T-helper 1 cell treated with Interleukin-12 subunit alpha and Interleukin-12 subunit beta and Interleukin-4 antibody, amounts not matched to agents 30 μg/mL and 1 μg/mL, for 36 hours (primary cell): ENCODE results near the gene AMBRA1.

Source experiments
- H3K27ac Mint-ChIP-seq: one replicate; pipeline ENCODE4 v1.8.0; 2021; ENCODE audit warnings: mild to moderate bottlenecking, mixed read lengths
- H3K27me3 Mint-ChIP-seq: one replicate; pipeline ENCODE4 v1.8.0; 2021; ENCODE audit warnings: low read depth, mixed read lengths
- H3K36me3 Mint-ChIP-seq: one replicate; pipeline ENCODE4 v1.8.0; 2021; ENCODE audit warnings: low read depth, mixed read lengths
- H3K4me1 Mint-ChIP-seq: one replicate; pipeline ENCODE4 v1.8.0; 2021; ENCODE audit warnings: low read depth, mixed read lengths
- H3K4me3 Mint-ChIP-seq: one replicate; pipeline ENCODE4 v1.8.0; 2021; ENCODE audit warnings: mild to moderate bottlenecking, moderate library complexity, mixed read lengths
- H3K9me3 Mint-ChIP-seq: one replicate; pipeline ENCODE4 v1.8.0; 2021; ENCODE audit warnings: mixed read lengths

Gene AMBRA1

GRCh38 chr11:46478196-46478595, 115.6 kb downstream of the AMBRA1 start:
- Mint-ChIP-seq H3K36me3 (peaks cover 3% of the 10 kb centered on the region), H3K4me3 (no peak overlapping the region), H3K4me1 (peaks cover 27% of the 10 kb centered on the region), H3K27me3 (no peaks in the 10 kb centered on the region), H3K9me3 (no peaks in the 10 kb centered on the region), H3K27ac (no peak overlapping the region)

- Mint-ChIP-seq H3K9me3 (no peaks in the 10 kb centered on the region), H3K4me3 (no peak overlapping the region), H3K27ac (no peak overlapping the region), H3K4me1 (peaks cover 31% of the 10 kb centered on the region), H3K27me3 (no peaks in the 10 kb centered on the region), H3K36me3 (peaks cover 3% of the 10 kb centered on the region)
Measured at GRCh38 chr11:46477136-46477535, 116.7 kb downstream of the AMBRA1 start.

GRCh38 chr11:46475926-46476545, 117.8 kb downstream of the AMBRA1 start:
- peaks cover 31% of the 10 kb centered on the region for H3K4me1 Mint-ChIP-seq
- peak overlapping the region; percentile 7 for H3K4me3 Mint-ChIP-seq
- H3K9me3 Mint-ChIP-seq, result no peaks in the 10 kb centered on the region
- H3K36me3 Mint-ChIP-seq, result peaks cover 3% of the 10 kb centered on the region
- H3K27ac Mint-ChIP-seq, result peak overlapping the region; percentile 70
- no peaks in the 10 kb centered on the region for H3K27me3 Mint-ChIP-seq

DNA sequence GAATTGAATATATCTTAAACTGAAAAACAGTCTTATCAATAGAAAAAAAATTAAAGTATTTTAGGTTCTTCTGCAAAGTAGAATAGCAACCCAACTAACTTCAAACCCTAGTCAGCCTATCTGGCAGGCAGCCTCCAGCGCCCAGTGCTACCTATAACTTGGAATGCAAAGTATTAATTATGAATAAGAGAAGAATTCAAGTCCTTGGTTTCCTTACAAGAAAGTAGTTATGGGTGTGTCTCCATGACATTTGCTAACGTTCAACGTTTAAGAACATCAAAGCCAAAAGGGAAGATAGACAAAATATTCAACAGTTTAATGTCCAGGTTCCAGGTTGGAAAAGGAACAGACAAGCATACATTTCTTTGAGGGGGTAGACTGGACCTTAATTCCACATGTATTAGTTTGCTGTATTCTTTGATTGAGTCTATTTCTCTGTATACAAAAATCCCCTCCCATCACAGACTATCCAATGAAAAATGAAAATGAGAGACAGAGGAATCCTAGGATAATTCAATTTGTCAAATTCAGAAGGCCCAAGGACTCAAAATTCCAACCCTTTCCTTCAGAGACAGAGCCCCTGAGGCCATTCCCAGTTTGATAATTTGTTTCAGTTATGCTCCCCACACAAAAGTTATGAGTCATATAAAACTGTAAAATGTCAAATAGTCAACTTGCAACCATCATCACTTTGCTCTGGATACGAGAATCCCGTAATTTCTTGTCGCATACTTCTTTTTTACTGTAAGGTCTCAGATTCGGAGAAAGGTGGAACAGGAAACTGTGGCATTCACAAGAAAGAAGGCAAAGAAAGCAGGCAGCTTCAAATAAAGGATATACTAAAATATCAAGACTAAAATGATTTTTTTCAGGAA, 118.5 kb downstream of the AMBRA1 start:
- peaks cover 31% of the 10 kb centered on the region for H3K4me1 Mint-ChIP-seq
- H3K4me3 Mint-ChIP-seq, result peak overlapping the region; percentile 38
- H3K9me3 Mint-ChIP-seq, result no peaks in the 10 kb centered on the region
- H3K27ac Mint-ChIP-seq, result peak overlapping the region; percentile 70
- H3K27me3 Mint-ChIP-seq, result no peaks in the 10 kb centered on the region
- peaks cover 3% of the 10 kb centered on the region for H3K36me3 Mint-ChIP-seq

- no peaks in the 10 kb centered on the region for H3K27me3 Mint-ChIP-seq
Measured at GRCh38 chr11:46472662-46472994, 121.2 kb downstream of the AMBRA1 start.

DNA sequence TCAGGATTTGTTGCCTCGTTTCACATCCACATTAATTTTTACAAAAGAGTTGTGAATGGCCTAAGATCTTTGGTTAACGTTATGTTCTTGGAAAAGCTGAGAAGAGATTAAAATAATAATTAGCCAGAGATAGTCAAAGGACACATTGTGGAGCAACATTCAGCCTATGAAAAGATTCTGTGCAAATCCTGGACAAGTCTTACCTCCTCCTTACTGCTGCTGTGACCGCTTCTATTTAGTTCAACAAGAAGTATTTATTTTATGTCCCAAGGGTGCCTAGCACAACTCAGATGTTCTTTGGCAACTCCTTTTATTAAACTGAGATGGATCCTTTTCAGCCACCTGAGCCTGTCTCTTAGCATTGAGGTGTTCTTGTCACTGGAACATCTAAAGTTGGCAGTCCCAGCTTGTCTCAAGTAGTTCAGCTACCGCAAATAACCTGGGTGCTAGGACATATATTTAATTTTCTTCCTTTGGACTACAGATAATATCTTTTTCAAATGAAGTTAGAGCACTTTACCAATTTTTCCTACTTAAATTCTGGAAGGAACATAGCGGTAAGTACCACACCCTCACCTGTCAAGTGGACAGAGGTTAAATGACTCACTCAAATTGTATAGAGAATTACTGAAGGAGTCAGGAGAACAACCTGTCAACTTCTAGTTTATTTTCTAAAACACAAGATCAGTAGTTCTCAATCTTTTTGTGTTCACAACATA, 121.7 kb downstream of the AMBRA1 start:
- no peak overlapping the region for H3K27ac Mint-ChIP-seq
- H3K4me3 Mint-ChIP-seq, result no peak overlapping the region

More at GRCh38 chr11:46472662-46472994, 121.2 kb downstream of the AMBRA1 start:
- H3K9me3 Mint-ChIP-seq, result no peaks in the 10 kb centered on the region
- H3K36me3 Mint-ChIP-seq, result peaks cover 3% of the 10 kb centered on the region
- no peak overlapping the region for H3K4me3 Mint-ChIP-seq
- H3K27ac Mint-ChIP-seq, result peak overlapping the region; percentile 15
- peaks cover 28% of the 10 kb centered on the region for H3K4me1 Mint-ChIP-seq

DNA sequence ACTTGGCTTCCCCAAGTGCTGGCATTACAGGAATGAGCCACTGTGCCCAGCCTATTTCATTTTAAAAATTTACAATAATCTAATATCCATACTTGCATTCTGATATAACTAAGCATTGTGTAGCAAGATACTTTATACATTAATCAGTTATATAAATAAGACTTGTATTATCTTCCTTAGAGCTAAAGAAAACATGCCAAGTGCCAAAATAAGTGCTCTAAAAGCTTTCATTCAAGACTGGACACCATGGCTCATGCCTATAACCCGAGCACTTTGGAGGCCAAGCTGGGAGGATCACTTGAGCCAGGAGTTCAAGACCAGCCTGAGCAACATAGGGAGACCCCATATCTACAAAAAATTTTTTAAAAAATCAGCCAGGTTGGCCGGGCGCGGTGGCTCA, 123.9 kb downstream of the AMBRA1 start:
- Mint-ChIP-seq H3K27me3 (no peaks in the 10 kb centered on the region), H3K4me1 (peaks cover 16% of the 10 kb centered on the region), H3K9me3 (no peaks in the 10 kb centered on the region), H3K4me3 (no peak overlapping the region), H3K36me3 (peaks cover 3% of the 10 kb centered on the region), H3K27ac (no peak overlapping the region)

More for the DNA sequence above, 121.7 kb downstream of the AMBRA1 start:
- Mint-ChIP-seq H3K27me3 (no peaks in the 10 kb centered on the region), H3K9me3 (no peaks in the 10 kb centered on the region), H3K4me1 (peaks cover 28% of the 10 kb centered on the region), H3K36me3 (peaks cover 3% of the 10 kb centered on the region)

GRCh38 chr11:46465683-46466082, 128.1 kb downstream of the AMBRA1 start:
- Mint-ChIP-seq H3K4me1 (peaks cover 5% of the 10 kb centered on the region), H3K27me3 (no peaks in the 10 kb centered on the region), H3K4me3 (no peak overlapping the region), H3K9me3 (no peaks in the 10 kb centered on the region), H3K27ac (no peak overlapping the region), H3K36me3 (no peaks in the 10 kb centered on the region)

DNA sequence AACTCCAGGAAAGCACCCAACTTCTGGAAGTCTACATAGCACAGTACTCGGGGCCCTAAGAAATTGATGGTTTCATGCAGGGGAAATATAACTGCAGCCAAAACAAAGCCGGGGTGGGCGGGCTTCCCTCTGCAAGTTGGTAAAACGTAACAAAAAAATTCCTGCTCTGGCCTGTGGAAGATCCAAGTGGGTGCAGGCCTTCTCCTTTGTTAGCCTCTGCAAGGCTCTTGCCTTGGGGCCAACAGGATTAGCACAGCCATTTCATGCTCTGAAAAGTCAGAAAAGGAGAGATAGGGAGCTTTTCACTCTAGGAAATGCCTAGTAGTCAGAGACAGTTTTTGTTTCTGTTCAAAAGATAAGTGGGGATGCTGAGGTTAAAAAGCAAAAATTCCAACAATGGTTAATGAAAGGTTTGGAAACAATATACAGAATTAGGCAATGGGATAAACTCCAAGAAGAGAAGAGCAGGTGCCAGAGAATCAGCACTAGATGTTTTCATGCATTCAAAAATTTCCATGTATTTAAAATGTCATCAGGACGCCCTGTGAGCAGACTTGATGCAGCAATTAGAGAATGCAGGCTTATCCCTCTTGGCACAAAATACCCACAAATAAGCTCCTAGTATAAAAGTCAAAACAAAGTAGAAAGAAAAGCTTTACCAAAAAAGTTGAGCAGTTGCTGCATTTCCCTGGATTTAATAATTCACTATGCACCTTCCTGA, 130.0 kb downstream of the AMBRA1 start:
- Mint-ChIP-seq H3K9me3 (no peaks in the 10 kb centered on the region), H3K4me1 (peaks cover 5% of the 10 kb centered on the region), H3K27me3 (no peaks in the 10 kb centered on the region), H3K27ac (no peak overlapping the region), H3K36me3 (no peaks in the 10 kb centered on the region), H3K4me3 (no peak overlapping the region)

DNA sequence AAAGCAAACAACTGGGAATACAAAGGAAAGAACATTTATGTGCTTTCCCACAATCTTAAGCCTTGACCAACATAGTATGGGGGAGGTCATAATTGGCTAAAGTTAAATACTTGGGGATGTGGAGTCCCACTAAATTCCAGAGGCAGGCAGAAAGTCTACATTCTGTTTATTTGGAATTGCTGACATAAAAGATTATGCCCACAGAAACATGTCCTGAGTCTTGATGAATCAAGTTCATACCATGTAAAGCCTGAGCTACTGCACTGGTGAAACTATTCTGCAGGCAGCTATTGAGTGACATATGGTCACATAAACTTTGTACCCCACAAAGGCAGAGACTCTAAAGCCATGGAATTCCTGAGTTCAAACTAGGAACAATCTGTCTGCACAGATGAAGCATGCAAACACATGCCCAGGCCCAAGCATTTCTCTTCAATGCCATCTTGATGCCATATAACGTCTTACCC, 132.3 kb downstream of the AMBRA1 start:
- no peaks in the 10 kb centered on the region for H3K36me3 Mint-ChIP-seq
- peaks cover 10% of the 10 kb centered on the region for H3K4me1 Mint-ChIP-seq
- no peak overlapping the region for H3K27ac Mint-ChIP-seq

DNA sequence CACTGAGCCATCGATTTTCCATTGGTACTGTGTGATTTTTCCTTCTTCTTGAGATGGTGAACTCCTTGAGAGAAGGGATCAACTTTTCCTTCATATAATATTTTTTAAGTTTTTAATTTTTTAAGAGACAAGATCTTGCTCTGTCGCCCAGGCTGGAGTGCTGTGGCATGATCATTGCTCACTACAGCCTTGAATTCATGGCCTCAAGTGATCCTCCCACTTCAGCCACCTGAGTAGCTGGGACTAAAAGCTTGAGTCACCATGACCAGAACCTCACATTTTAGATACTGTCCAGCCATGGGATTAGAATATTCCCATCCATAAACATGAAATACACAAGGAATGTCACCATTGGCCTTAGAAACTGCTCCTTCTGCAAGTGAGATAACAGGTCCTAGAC, 135.3 kb downstream of the AMBRA1 start:
- H3K4me1 Mint-ChIP-seq, result peaks cover 9% of the 10 kb centered on the region

More for the DNA sequence above, 132.3 kb downstream of the AMBRA1 start:
- H3K9me3 Mint-ChIP-seq, result no peaks in the 10 kb centered on the region
- no peak overlapping the region for H3K4me3 Mint-ChIP-seq
- H3K27me3 Mint-ChIP-seq, result no peaks in the 10 kb centered on the region

GRCh38 chr11:46457659-46458424, 136.0 kb downstream of the AMBRA1 start:
- Mint-ChIP-seq H3K36me3 (peaks cover 4% of the 10 kb centered on the region), H3K27me3 (no peaks in the 10 kb centered on the region), H3K4me1 (peaks cover 9% of the 10 kb centered on the region), H3K4me3 (no peak overlapping the region), H3K9me3 (no peaks in the 10 kb centered on the region), H3K27ac (no peak overlapping the region)

More for the DNA sequence above, 135.3 kb downstream of the AMBRA1 start:
- H3K9me3 Mint-ChIP-seq, result no peaks in the 10 kb centered on the region
- H3K36me3 Mint-ChIP-seq, result peaks cover 4% of the 10 kb centered on the region
- H3K4me3 Mint-ChIP-seq, result no peak overlapping the region
- no peak overlapping the region for H3K27ac Mint-ChIP-seq
- no peaks in the 10 kb centered on the region for H3K27me3 Mint-ChIP-seq

GRCh38 chr11:46457021-46457420, 136.8 kb downstream of the AMBRA1 start:
- H3K9me3 Mint-ChIP-seq, result no peaks in the 10 kb centered on the region
- H3K36me3 Mint-ChIP-seq, result peaks cover 4% of the 10 kb centered on the region
- H3K27ac Mint-ChIP-seq, result no peak overlapping the region
- no peak overlapping the region for H3K4me3 Mint-ChIP-seq
- H3K4me1 Mint-ChIP-seq, result peaks cover 6% of the 10 kb centered on the region
- H3K27me3 Mint-ChIP-seq, result no peaks in the 10 kb centered on the region
